Liver (tissue), 3 donors: ENCODE measurements around the gene CARMIL1.

Experiments
- EGR1 ChIP-seq, 2 donors: IDR thresholded peaks; 2 replicates each; pipeline ENCODE4 v1.6.1; 2016 to 2018; ENCODE audit warnings: antibody characterized with exemption in 2 of 2, low read depth in 2 of 2
- FOXA1 ChIP-seq: IDR thresholded peaks from 2 replicates; pipeline ENCODE4 v1.6.1; 2016; ENCODE audit warnings: antibody characterized with exemption
- GABPA ChIP-seq, 2 donors: IDR thresholded peaks in 1 of 2; conservative IDR thresholded peaks in 1 of 2; 2 replicates each; pipeline ENCODE4 v1.6.1; 2016; ENCODE audit warnings: antibody characterized with exemption in 2 of 2, mild to moderate bottlenecking in 1 of 2, moderate library complexity in 1 of 2
- HNF4A ChIP-seq, 2 donors: conservative IDR thresholded peaks; 2 replicates each; pipeline ENCODE4 v1.6.1; 2016; ENCODE audit warnings: antibody characterized with exemption in 2 of 2, mild to moderate bottlenecking in 2 of 2
- JUND ChIP-seq, 2 donors: IDR thresholded peaks; 2 replicates each; pipeline ENCODE4 v1.6.1; 2016; ENCODE audit warnings: antibody characterized with exemption in 2 of 2
- NR2F2 ChIP-seq: IDR thresholded peaks from 2 replicates; pipeline ENCODE4 v1.6.1; 2016; ENCODE audit warnings: antibody characterized with exemption
- RAD21 ChIP-seq, 2 donors: IDR thresholded peaks; 2 replicates each; pipeline ENCODE4 v1.6.1; 2016; ENCODE audit warnings: antibody characterized with exemption in 2 of 2, mild to moderate bottlenecking in 2 of 2
- TAF1 ChIP-seq: conservative IDR thresholded peaks from 2 replicates; pipeline ENCODE4 v1.6.1; 2016; ENCODE audit warnings: antibody characterized with exemption, mild to moderate bottlenecking
- YY1 ChIP-seq: IDR thresholded peaks from 2 replicates; pipeline ENCODE4 v1.6.1; 2016; ENCODE audit warnings: antibody characterized with exemption, mild to moderate bottlenecking
- TF ChIP-seq, protein P1 (sequence below): fragments of 150-350 bp; IDR thresholded peaks from 2 replicates; pipeline ENCODE4 v1.5.1; 2017; ENCODE audit warnings: improper control_type of control experiment, low read depth, low read length; ENCODE audit not compliant: missing input control
- TF ChIP-seq, protein P2 (sequence below): IDR thresholded peaks from 2 replicates; pipeline ENCODE4 v1.6.1; 2016; ENCODE audit warnings: antibody characterized with exemption
- TF ChIP-seq, protein P3 (sequence below): IDR thresholded peaks from 2 replicates; pipeline ENCODE4 v1.6.1; 2016; ENCODE audit warnings: antibody characterized with exemption
- donor health status: healthy.
- donor health status: healthy.

DNA sequence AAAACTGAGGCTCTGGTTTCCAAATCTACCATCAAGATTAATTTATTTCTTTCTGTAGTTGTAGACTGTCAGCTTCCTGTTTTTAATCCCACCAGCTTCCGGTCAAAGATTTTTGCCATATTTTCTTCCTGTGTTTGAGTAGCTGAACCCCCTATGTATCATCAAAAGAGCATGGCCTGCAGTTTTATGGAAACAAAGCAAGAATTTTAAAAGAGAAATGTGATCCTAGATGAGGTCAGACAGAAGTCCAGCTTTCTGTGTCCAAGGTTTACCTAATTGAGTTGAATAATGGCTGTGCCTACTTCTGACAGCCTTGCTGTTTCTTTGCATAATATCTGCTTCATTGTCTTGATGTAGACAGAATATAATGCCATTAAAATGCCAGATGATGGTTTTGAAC lies 163.7 kb downstream of the CARMIL1 start:
- TF ChIP-seq, protein P1, sequence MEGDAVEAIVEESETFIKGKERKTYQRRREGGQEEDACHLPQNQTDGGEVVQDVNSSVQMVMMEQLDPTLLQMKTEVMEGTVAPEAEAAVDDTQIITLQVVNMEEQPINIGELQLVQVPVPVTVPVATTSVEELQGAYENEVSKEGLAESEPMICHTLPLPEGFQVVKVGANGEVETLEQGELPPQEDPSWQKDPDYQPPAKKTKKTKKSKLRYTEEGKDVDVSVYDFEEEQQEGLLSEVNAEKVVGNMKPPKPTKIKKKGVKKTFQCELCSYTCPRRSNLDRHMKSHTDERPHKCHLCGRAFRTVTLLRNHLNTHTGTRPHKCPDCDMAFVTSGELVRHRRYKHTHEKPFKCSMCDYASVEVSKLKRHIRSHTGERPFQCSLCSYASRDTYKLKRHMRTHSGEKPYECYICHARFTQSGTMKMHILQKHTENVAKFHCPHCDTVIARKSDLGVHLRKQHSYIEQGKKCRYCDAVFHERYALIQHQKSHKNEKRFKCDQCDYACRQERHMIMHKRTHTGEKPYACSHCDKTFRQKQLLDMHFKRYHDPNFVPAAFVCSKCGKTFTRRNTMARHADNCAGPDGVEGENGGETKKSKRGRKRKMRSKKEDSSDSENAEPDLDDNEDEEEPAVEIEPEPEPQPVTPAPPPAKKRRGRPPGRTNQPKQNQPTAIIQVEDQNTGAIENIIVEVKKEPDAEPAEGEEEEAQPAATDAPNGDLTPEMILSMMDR: no peak
- TF ChIP-seq TAF1 (no peak), YY1 (no peak), GABPA (IDR thresholded peaks at IDR 0.05 in 1 of 2, conservative IDR thresholded peaks at IDR 0.05 in 1 of 2) (no peak), RAD21 (IDR thresholded peaks at IDR 0.05) (no peak), JUND (IDR thresholded peaks at IDR 0.05) (no peak), EGR1 (IDR thresholded peaks at IDR 0.05; ENCODE audit: low read depth in 2 of 2) (no peak), HNF4A (conservative IDR thresholded peaks at IDR 0.05) (no peak), NR2F2 (no peak), FOXA1 (no peak)
- TF ChIP-seq, protein P2, sequence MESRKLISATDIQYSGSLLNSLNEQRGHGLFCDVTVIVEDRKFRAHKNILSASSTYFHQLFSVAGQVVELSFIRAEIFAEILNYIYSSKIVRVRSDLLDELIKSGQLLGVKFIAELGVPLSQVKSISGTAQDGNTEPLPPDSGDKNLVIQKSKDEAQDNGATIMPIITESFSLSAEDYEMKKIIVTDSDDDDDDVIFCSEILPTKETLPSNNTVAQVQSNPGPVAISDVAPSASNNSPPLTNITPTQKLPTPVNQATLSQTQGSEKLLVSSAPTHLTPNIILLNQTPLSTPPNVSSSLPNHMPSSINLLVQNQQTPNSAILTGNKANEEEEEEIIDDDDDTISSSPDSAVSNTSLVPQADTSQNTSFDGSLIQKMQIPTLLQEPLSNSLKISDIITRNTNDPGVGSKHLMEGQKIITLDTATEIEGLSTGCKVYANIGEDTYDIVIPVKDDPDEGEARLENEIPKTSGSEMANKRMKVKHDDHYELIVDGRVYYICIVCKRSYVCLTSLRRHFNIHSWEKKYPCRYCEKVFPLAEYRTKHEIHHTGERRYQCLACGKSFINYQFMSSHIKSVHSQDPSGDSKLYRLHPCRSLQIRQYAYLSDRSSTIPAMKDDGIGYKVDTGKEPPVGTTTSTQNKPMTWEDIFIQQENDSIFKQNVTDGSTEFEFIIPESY: no peak
- TF ChIP-seq, protein P3, sequence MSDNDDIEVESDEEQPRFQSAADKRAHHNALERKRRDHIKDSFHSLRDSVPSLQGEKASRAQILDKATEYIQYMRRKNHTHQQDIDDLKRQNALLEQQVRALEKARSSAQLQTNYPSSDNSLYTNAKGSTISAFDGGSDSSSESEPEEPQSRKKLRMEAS: no peak
